ENCODE measurements around the gene ZNF205.
"Not testable (repeated sequence)": the region's sequence is repeated elsewhere in the genome, so short reads cannot be mapped to it uniquely, and the experiment has no call there.

DNA sequence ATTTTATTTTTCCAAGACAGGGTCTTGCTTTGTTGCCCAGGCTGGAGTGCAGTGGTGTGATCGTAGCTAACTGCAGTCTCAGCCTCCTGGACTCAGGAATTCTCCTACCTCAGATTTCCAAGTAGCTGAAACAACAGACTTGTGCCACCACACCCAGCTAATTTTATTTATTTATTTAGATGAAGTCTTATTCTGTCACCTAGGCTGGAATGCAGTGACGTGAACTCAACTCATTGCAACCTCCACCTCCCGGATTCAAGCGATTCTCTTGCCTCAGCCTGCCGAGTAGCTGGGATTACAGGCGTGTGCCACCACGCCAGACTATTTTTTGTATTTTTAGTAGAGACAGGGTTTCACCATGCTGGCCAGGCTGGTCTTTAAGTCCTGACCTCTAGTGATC lies 56.3 kb downstream of the ZNF205 start:
- TF ChIP-seq, protein P1, sequence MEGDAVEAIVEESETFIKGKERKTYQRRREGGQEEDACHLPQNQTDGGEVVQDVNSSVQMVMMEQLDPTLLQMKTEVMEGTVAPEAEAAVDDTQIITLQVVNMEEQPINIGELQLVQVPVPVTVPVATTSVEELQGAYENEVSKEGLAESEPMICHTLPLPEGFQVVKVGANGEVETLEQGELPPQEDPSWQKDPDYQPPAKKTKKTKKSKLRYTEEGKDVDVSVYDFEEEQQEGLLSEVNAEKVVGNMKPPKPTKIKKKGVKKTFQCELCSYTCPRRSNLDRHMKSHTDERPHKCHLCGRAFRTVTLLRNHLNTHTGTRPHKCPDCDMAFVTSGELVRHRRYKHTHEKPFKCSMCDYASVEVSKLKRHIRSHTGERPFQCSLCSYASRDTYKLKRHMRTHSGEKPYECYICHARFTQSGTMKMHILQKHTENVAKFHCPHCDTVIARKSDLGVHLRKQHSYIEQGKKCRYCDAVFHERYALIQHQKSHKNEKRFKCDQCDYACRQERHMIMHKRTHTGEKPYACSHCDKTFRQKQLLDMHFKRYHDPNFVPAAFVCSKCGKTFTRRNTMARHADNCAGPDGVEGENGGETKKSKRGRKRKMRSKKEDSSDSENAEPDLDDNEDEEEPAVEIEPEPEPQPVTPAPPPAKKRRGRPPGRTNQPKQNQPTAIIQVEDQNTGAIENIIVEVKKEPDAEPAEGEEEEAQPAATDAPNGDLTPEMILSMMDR (conservative IDR thresholded peaks at IDR 0.05 in 1 of 2, IDR thresholded peaks at IDR 0.05 in 1 of 2; ENCODE audit: low read depth in 1 of 2, low read length in 2 of 2), result not testable (repeated sequence)
- TF ChIP-seq EZH2 (IDR thresholded peaks at IDR 0.05; ENCODE audit: low read length, missing control alignments), result not testable (repeated sequence)
